HepG2 (cell line): Measurements from ENCODE around the gene RNU7-1. TPM values are rescaled to one million over a fixed set of nuclear protein-coding genes. Genes with fewer than 3 reads are reported as not detected.

Experiments used
- ATF6 ChIP-seq: sonication (generic); formaldehyde crosslinking; conservative IDR thresholded peaks from 2 replicates; pipeline ENCODE4 v1.4.0; 2020; ENCODE audit warnings: missing genetic modification reagents
- FOXP4 ChIP-seq: sonication (generic); formaldehyde crosslinking; IDR thresholded peaks from 2 replicates; pipeline ENCODE4 v1.4.0; 2020; ENCODE audit warnings: missing genetic modification reagents
- KDM4B ChIP-seq: sonication (generic); formaldehyde crosslinking; IDR thresholded peaks from 2 replicates; pipeline ENCODE4 v1.4.0; 2020; ENCODE audit warnings: missing genetic modification reagents
- MLXIP ChIP-seq: sonication (generic); formaldehyde crosslinking; IDR thresholded peaks from 2 replicates; pipeline ENCODE4 v1.9.0; 2021; ENCODE audit warnings: missing genetic modification reagents, borderline replicate concordance
- PHB2 ChIP-seq: fragments of 450-650 bp; IDR thresholded peaks from 2 replicates; pipeline ENCODE4 v1.6.1; 2018; ENCODE audit not compliant: partially characterized antibody
- USF2 ChIP-seq, 2 experiments: sonication (generic) in 1 of 2; formaldehyde crosslinking in 1 of 2; IDR thresholded peaks; 2 replicates each; pipeline versions ENCODE4 v1.5.1 to v1.6.1; 2011 to 2020; ENCODE audit warnings: borderline replicate concordance in 1 of 2, low read depth in 1 of 2, low read length in 1 of 2, mild to moderate bottlenecking in 1 of 2, missing genetic modification reagents in 1 of 2, moderate library complexity in 1 of 2
- ZBED4 ChIP-seq: sonication (generic); formaldehyde crosslinking; IDR thresholded peaks from 2 replicates; pipeline ENCODE4 v1.4.0; 2020; ENCODE audit warnings: missing genetic modification reagents, borderline replicate concordance
- ZFP41 ChIP-seq: sonication (generic); formaldehyde crosslinking; IDR thresholded peaks from 2 replicates; pipeline ENCODE4 v1.4.0; 2020; ENCODE audit warnings: mild to moderate bottlenecking, missing genetic modification reagents, borderline replicate concordance
- ZNF160 ChIP-seq: sonication (generic); formaldehyde crosslinking; IDR thresholded peaks from 2 replicates; pipeline ENCODE4 v1.8.0; 2022; ENCODE audit warnings: mild to moderate bottlenecking, inconsistent platforms, missing genetic modification reagents
- ZNF225 ChIP-seq: sonication (generic); formaldehyde crosslinking; IDR thresholded peaks from 2 replicates; pipeline ENCODE4 v1.4.0; 2020; ENCODE audit warnings: mild to moderate bottlenecking, missing genetic modification reagents
- ZNF776 ChIP-seq: sonication (generic); formaldehyde crosslinking; IDR thresholded peaks from 2 replicates; pipeline ENCODE4 v1.4.0; 2020; ENCODE audit warnings: mild to moderate bottlenecking, missing genetic modification reagents
- polyA plus RNA-seq, 8 experiments: library from polyadenylated mRNA; depleted of rRNA in 3 of 8; stranded (reverse) in 7 of 8; unstranded in 1 of 8; fragments of >200 nt; fragmentation: Illumina TruSeq in 4 of 8; extraction: Trizol in 4 of 8; gene quantifications; 2 replicates each; pipeline versions ENCODE4 v1.2.1 to v1.2.3, GENCODE V29; 2011 to 2016; ENCODE audit warnings: low read depth in 4 of 8, missing spikeins in 1 of 8, mixed read lengths in 1 of 8; ENCODE audit not compliant: insufficient read depth in 1 of 8
- total RNA-seq, 5 experiments: library from RNA; depleted of rRNA; stranded (reverse); fragments of >200 nt; fragmentation: Illumina TruSeq; extraction: Trizol; gene quantifications; 2 replicates each; pipeline ENCODE4 v1.2.3, GENCODE V29; 2016; ENCODE audit warnings: low read depth in 1 of 5

The RNU7-1 gene
- total and polyA plus RNA-seq, 2 of the 13 experiments (the other 11 are each of a cell fraction or from before 2014, with no cell fraction given) = not detected

- TF ChIP-seq ZFP41 (CRISPR knock-in tag) (peak; percentile 60; the same call in 1 of the 2 replicates), MLXIP (CRISPR knock-in tag) (no peak), ZNF160 (CRISPR knock-in tag) (peak; percentile 83; the same call in 1 of the 2 replicates), FOXP4 (CRISPR knock-in tag) (peak; percentile 51; the same call in 1 of the 2 replicates), USF2 (IDR thresholded peaks at IDR 0.05; ENCODE audit: low read depth, low read length) (no peak), USF2 (CRISPR knock-in tag; IDR thresholded peaks at IDR 0.05; ENCODE audit: borderline replicate concordance) (peak; percentile 50; the same call in 1 of the 2 replicates), KDM4B (CRISPR knock-in tag) (no peak; the same call in 1 of the 2 replicates), PHB2 (no peak), ZNF776 (CRISPR knock-in tag) (peak; percentile 92), ZBED4 (CRISPR knock-in tag) (peak; percentile 73; the same call in 1 of the 2 replicates), ATF6 (CRISPR knock-in tag) (peak; percentile 79; the same call in 1 of the 2 replicates), ZNF225 (CRISPR knock-in tag) (peak; percentile 33; the same call in 1 of the 2 replicates)
These were observed 5.9 kb upstream of the RNU7-1 start (continued) for GRCh38 chr12:6937481-6938352.
